Cardiac fibroblast (primary cell): ENCODE results near the gene RHOBTB3.

Experiments
- DNase-seq, 2 donors: peaks; one replicate each; pipeline versions ENCODE4 v3.0.0 to v3.0.0-alpha.2; 2010; ENCODE audit warnings: low read depth in 2 of 2
- H3K4me3 ChIP-seq, 2 donors: replicated peaks in 1 of 2; 1 replicate in 1 of 2; 2 replicates in 1 of 2; pipeline ENCODE4 v1.5.1; 2011; ENCODE audit warnings: low read depth in 2 of 2, low read length in 2 of 2, mild to moderate bottlenecking in 2 of 2, moderate library complexity in 1 of 2
- TF ChIP-seq, protein P1 (sequence below): IDR thresholded peaks from one replicate; pipeline ENCODE4 v1.5.1; 2011; ENCODE audit warnings: low read depth, mild to moderate bottlenecking, low read length, inconsistent platforms

The RHOBTB3 gene

DNA sequence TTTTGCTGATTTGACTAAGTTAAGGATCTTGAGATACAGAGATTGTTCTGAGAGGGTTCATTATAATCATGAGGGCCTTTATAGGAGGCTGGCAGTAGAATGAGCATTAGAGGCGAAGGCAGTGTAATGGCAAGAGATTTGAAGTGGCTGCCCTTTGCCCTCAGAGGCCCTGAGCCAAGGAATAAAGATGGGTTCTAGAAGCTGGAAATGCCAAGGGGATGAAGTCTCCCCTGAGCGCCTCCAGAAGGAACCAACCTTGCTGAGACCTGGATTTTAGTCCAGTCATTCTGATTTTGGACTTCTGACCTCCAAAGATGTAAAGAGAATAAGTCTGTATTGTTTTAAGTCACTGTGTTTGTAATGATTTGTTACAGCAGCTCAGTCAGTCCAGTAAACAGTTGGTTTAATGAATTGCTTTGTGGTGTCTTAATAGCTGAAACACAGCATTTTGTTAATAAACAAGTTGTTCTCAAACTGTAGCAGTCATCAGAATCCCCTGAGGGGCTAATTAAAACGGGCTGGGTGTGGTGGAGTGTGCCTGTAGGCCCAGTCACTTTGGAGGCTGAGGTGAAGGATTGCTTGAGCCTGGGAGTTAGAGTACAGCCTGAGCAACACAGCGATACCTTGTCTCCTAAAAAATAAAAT, 68.2 kb downstream of the RHOBTB3 start:
- TF ChIP-seq, protein P1, sequence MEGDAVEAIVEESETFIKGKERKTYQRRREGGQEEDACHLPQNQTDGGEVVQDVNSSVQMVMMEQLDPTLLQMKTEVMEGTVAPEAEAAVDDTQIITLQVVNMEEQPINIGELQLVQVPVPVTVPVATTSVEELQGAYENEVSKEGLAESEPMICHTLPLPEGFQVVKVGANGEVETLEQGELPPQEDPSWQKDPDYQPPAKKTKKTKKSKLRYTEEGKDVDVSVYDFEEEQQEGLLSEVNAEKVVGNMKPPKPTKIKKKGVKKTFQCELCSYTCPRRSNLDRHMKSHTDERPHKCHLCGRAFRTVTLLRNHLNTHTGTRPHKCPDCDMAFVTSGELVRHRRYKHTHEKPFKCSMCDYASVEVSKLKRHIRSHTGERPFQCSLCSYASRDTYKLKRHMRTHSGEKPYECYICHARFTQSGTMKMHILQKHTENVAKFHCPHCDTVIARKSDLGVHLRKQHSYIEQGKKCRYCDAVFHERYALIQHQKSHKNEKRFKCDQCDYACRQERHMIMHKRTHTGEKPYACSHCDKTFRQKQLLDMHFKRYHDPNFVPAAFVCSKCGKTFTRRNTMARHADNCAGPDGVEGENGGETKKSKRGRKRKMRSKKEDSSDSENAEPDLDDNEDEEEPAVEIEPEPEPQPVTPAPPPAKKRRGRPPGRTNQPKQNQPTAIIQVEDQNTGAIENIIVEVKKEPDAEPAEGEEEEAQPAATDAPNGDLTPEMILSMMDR = no peak
- DNase-seq = no peak
- H3K4me3 ChIP-seq = no peak overlapping the region

DNA sequence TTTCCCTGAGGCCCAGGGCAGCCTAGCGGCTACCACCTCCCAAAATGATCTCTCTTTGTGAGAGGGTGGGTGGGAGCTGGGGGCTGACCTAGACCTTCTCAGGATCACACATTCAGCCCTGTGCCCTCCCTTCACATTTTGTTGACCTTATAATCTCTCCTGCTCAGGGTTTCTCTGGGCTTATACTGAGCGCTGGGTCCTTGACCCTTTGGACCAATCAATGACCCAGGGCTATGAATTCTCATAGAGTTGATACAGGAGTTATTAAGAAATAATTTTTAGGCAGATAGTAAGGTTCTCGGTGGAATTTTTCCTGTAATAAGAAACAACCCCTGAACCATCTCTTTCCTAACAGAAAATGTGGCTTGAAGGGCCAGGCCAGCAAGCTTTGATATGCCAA, 69.4 kb downstream of the RHOBTB3 start:
- TF ChIP-seq, protein P1 = no peak
- no peak overlapping the region for H3K4me3 ChIP-seq
- no peak for DNase-seq

DNA sequence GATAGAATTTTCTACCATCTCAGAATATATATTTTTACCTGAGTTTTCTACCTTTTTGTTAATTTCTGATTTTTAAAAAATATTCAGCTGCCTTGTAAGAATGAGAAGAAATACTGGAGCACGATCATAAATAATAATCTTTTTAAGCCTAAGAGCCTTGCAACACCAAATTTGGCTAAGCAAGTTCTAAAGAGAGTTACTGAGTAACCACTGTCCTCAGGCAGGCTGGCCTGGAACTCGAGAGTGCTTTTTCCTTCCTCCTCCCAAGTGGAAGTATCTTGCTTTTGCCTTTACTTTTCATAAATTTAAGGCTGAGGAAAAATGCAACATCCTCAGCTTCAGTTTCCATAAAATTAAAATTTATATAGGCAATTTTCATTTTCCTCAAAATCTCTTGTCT, 70.4 kb downstream of the RHOBTB3 start:
- DNase-seq = no peak
- no peak overlapping the region for H3K4me3 ChIP-seq
- TF ChIP-seq, protein P1 = no peak

DNA sequence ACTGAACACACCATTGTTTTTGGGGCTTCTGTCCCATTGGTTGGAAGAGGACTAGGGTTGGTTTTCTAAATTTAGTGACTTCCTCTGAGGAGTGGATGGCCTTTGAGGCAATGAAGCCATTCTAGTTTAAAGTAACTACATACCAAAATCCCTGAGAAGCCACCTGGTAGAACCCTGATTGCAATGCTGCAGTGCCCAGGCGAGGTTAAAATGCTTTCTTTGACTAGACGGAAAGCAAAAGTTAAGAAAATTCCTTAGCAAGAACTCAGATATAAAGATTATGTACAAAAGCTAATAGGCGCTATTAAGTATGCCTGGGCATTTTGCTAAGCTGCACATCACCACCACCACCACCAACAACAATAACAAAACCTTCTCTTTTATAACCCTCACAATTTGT, 70.8 kb downstream of the RHOBTB3 start:
- TF ChIP-seq, protein P1 = no peak
- DNase-seq = peak in 1 of 2 donors; percentile 48

DNA sequence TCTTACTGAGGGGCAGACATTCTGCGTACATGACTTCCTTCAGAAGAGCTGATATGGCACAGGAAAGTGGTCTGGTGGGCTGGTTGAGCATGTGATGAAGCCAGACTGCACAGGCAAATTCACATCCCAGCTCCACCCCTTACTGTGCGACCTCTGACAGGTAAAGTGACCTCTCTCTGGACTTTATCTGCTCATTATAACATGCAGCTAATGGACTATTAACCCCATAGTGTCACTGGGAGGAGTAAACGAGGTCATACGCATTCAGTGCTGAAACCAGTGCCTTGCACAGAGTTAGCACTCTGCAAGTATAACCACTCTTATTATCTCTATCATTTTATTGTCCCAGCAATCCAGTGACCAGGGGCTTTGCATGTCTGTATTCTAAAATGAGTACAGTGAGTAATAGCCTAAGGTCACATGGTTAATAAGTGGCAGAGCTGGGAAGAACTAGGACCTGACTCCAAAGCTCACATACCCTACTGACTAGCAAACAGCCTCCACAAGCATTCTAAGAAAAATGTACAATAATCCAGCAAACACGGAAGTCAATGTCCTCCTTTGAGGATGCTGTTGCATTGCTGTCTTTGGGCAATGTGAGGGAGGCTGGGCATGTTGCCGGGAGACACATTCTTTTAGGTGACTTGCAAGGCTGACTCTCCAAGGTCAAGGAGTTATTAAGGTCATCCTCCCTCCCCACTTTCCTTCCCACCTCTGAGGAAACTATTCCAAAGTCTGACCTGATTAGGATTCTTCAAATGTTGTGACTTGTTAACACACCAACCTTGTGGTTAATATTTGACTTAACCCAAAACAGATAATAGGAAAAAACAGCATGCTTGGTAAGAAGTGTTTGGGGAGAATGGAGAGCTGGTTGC, 72.4 kb downstream of the RHOBTB3 start:
- TF ChIP-seq, protein P1 = no peak
- no peak for DNase-seq
- H3K4me3 ChIP-seq = no peak overlapping the region

More for the DNA sequence above, 70.8 kb downstream of the RHOBTB3 start:
- no peak overlapping the region for H3K4me3 ChIP-seq

DNA sequence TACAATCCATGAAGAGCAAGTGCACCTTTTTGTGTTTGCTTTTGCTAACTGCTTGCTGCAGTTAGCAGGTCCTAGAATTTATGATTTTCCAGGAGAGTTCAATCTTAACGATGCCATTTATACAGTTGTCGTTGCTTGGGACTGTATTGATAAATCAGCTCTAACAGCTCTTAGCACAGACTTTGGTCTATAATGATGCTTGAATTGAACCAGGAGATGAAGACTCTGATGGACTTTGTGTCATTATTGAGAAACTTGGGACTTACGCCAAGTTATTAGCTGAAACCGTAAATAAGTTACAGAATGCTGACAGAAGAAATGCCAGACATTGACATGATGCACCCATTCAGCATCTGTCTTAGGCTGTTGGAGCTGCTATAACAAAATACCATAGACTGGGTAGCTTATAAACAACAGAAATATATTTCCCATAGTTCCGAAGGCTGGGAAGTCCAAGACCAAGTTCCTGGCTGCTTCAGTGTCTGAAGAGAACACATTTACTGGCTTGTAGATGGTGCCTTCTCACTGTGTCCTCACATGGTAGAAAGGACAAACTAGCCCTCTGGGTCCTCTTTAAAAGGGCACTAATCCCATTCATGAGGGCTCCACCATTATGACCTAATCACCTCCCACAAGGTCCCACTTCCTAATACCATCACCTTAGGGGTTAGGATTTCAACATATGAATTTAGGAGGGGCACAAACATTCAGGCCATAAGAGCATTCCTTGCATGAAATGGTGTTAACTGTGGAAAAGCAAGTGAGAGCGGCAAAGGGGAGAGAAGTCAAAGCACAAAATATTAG, 73.8 kb downstream of the RHOBTB3 start:
- TF ChIP-seq, protein P1 = no peak
- DNase-seq = no peak

More for the DNA sequence above, 73.8 kb downstream of the RHOBTB3 start:
- no peak overlapping the region for H3K4me3 ChIP-seq
